ENCODE results near the gene MBTPS1. TPM values are rescaled to one million over a fixed set of nuclear protein-coding genes. Genes with fewer than 3 reads are reported as not detected.

MBTPS1 gene
- total and polyA plus RNA-seq, 9 of the 15 experiments (the other 6 are each of a cell fraction or from before 2014, with no cell fraction given) = 2.8 to 57.6 (median 43.8) TPM

GRCh38 chr16:84139628-84140258, 23.0 kb upstream of the MBTPS1 start (continued):
- no peak for TF ChIP-seq GABPA (tag; conservative IDR thresholded peaks at IDR 0.05; ENCODE audit: low read depth)
- TF ChIP-seq FOSL1 (tag; conservative IDR thresholded peaks at IDR 0.05) = no peak
- TF ChIP-seq TARDBP (IDR thresholded peaks at IDR 0.05) = no peak
- no peak for TF ChIP-seq TBP (optimal IDR thresholded peaks at IDR 0.05; ENCODE audit: low read depth, low read length)
- TF ChIP-seq, protein P1, sequence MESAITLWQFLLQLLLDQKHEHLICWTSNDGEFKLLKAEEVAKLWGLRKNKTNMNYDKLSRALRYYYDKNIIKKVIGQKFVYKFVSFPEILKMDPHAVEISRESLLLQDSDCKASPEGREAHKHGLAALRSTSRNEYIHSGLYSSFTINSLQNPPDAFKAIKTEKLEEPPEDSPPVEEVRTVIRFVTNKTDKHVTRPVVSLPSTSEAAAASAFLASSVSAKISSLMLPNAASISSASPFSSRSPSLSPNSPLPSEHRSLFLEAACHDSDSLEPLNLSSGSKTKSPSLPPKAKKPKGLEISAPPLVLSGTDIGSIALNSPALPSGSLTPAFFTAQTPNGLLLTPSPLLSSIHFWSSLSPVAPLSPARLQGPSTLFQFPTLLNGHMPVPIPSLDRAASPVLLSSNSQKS (CRISPR knock-in tag; IDR thresholded peaks at IDR 0.05) = no peak
- TF ChIP-seq, protein P2, sequence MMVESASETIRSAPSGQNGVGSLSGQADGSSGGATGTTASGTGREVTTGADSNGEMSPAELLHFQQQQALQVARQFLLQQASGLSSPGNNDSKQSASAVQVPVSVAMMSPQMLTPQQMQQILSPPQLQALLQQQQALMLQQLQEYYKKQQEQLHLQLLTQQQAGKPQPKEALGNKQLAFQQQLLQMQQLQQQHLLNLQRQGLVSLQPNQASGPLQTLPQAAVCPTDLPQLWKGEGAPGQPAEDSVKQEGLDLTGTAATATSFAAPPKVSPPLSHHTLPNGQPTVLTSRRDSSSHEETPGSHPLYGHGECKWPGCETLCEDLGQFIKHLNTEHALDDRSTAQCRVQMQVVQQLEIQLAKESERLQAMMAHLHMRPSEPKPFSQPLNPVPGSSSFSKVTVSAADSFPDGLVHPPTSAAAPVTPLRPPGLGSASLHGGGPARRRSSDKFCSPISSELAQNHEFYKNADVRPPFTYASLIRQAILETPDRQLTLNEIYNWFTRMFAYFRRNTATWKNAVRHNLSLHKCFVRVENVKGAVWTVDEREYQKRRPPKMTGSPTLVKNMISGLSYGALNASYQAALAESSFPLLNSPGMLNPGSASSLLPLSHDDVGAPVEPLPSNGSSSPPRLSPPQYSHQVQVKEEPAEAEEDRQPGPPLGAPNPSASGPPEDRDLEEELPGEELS (CRISPR knock-in tag; IDR thresholded peaks at IDR 0.05; ENCODE audit: borderline replicate concordance) = no peak
- no peak for TF ChIP-seq ZNF347 (CRISPR knock-in tag; IDR thresholded peaks at IDR 0.05; ENCODE audit: low read depth)
- no peak for TF ChIP-seq ZNF354B (CRISPR knock-in tag; IDR thresholded peaks at IDR 0.05)
- no peak for TF ChIP-seq IRF2 (CRISPR knock-in tag; IDR thresholded peaks at IDR 0.05)
- TF ChIP-seq TGIF2 (CRISPR knock-in tag; IDR thresholded peaks at IDR 0.05) = no peak
- TF ChIP-seq, protein P3, sequence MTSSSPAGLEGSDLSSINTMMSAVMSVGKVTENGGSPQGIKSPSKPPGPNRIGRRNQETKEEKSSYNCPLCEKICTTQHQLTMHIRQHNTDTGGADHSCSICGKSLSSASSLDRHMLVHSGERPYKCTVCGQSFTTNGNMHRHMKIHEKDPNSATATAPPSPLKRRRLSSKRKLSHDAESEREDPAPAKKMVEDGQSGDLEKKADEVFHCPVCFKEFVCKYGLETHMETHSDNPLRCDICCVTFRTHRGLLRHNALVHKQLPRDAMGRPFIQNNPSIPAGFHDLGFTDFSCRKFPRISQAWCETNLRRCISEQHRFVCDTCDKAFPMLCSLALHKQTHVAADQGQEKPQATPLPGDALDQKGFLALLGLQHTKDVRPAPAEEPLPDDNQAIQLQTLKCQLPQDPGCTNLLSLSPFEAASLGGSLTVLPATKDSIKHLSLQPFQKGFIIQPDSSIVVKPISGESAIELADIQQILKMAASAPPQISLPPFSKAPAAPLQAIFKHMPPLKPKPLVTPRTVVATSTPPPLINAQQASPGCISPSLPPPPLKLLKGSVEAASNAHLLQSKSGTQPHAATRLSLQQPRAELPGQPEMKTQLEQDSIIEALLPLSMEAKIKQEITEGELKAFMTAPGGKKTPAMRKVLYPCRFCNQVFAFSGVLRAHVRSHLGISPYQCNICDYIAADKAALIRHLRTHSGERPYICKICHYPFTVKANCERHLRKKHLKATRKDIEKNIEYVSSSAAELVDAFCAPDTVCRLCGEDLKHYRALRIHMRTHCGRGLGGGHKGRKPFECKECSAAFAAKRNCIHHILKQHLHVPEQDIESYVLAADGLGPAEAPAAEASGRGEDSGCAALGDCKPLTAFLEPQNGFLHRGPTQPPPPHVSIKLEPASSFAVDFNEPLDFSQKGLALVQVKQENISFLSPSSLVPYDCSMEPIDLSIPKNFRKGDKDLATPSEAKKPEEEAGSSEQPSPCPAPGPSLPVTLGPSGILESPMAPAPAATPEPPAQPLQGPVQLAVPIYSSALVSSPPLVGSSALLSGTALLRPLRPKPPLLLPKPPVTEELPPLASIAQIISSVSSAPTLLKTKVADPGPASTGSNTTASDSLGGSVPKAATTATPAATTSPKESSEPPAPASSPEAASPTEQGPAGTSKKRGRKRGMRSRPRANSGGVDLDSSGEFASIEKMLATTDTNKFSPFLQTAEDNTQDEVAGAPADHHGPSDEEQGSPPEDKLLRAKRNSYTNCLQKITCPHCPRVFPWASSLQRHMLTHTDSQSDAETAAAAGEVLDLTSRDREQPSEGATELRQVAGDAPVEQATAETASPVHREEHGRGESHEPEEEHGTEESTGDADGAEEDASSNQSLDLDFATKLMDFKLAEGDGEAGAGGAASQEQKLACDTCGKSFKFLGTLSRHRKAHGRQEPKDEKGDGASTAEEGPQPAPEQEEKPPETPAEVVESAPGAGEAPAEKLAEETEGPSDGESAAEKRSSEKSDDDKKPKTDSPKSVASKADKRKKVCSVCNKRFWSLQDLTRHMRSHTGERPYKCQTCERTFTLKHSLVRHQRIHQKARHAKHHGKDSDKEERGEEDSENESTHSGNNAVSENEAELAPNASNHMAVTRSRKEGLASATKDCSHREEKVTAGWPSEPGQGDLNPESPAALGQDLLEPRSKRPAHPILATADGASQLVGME (CRISPR knock-in tag; IDR thresholded peaks at IDR 0.05) = no peak
- no peak for TF ChIP-seq KHSRP (IDR thresholded peaks at IDR 0.05)
- no peak for TF ChIP-seq MCM3 (IDR thresholded peaks at IDR 0.05)
- no peak for TF ChIP-seq SRSF9 (IDR thresholded peaks at IDR 0.05; ENCODE audit: borderline replicate concordance, low read depth, low read length)
- no peak for TF ChIP-seq NR1H2 (CRISPR knock-in tag; IDR thresholded peaks at IDR 0.05)
- no peak for TF ChIP-seq MIER1 (IDR thresholded peaks at IDR 0.05; ENCODE audit: low read depth)
- TF ChIP-seq RBM34 (IDR thresholded peaks at IDR 0.05; ENCODE audit: borderline replicate concordance, insufficient read depth, low read length) = no peak
- TF ChIP-seq NFE2L1 (tag; IDR thresholded peaks at IDR 0.05; ENCODE audit: borderline replicate concordance, low read depth) = no peak
- TF ChIP-seq ZBTB7A (IDR thresholded peaks at IDR 0.05; ENCODE audit: borderline replicate concordance, control insufficient read depth, low read depth, low read length) = no peak
